Endothelial cell (in vitro differentiated cells): Measurements from ENCODE around the gene SAMM50. TPM values are rescaled to one million over a fixed set of nuclear protein-coding genes. Genes with fewer than 3 reads are reported as not detected.
A peak's percentile ranks its signal among the peaks of the same experiment; 100 is the strongest.

Source experiments
- DNase-seq: peaks from one replicate; pipeline ENCODE4 v3.0.0; 2021; ENCODE audit warnings: low spot score
- H3K27ac Mint-ChIP-seq: one replicate; pipeline ENCODE4 v1.8.0; 2021; ENCODE audit warnings: mixed read lengths, inconsistent platforms; ENCODE audit not compliant: unreplicated experiment
- H3K27me3 Mint-ChIP-seq: one replicate; pipeline ENCODE4 v1.8.0; 2021; ENCODE audit warnings: mild to moderate bottlenecking, moderate library complexity, mixed read lengths, inconsistent platforms; ENCODE audit not compliant: unreplicated experiment
- H3K36me3 Mint-ChIP-seq: one replicate; pipeline ENCODE4 v1.8.0; 2021; ENCODE audit warnings: mild to moderate bottlenecking, low read depth, mixed read lengths, inconsistent platforms; ENCODE audit not compliant: unreplicated experiment
- H3K4me1 Mint-ChIP-seq: one replicate; pipeline ENCODE4 v1.8.0; 2021; ENCODE audit warnings: mild to moderate bottlenecking, mixed read lengths, inconsistent platforms; ENCODE audit not compliant: unreplicated experiment
- H3K4me3 Mint-ChIP-seq: one replicate; pipeline ENCODE4 v1.8.0; 2021; ENCODE audit warnings: mild to moderate bottlenecking, mixed read lengths, inconsistent platforms; ENCODE audit not compliant: unreplicated experiment
- H3K9me3 Mint-ChIP-seq: one replicate; pipeline ENCODE4 v1.8.0; 2021; ENCODE audit warnings: mixed read lengths, inconsistent platforms; ENCODE audit not compliant: unreplicated experiment
- total RNA-seq: library from RNA; stranded (reverse); fragmentation: NEBNext Ultra II Directional; extraction: Animal tissue kit (Norgen Biotek cat#: 25700); gene quantifications from one replicate; pipeline ENCODE4 v1.2.1, GENCODE V29; 2021; ENCODE audit not compliant: unreplicated experiment
- TF ChIP-seq, protein P1 (sequence below): fragments of 200-600 bp; sonication (generic); IDR thresholded peaks from one replicate; pipeline ENCODE4 v1.5.0; 2021; ENCODE audit warnings: antibody characterized with exemption; ENCODE audit not compliant: unreplicated experiment

SAMM50 gene
- total RNA-seq, 1 donor from 2014 or later: 81.6 TPM

- H3K27me3 Mint-ChIP-seq: peaks cover 12% of the 10 kb centered on the region
- TF ChIP-seq, protein P1, sequence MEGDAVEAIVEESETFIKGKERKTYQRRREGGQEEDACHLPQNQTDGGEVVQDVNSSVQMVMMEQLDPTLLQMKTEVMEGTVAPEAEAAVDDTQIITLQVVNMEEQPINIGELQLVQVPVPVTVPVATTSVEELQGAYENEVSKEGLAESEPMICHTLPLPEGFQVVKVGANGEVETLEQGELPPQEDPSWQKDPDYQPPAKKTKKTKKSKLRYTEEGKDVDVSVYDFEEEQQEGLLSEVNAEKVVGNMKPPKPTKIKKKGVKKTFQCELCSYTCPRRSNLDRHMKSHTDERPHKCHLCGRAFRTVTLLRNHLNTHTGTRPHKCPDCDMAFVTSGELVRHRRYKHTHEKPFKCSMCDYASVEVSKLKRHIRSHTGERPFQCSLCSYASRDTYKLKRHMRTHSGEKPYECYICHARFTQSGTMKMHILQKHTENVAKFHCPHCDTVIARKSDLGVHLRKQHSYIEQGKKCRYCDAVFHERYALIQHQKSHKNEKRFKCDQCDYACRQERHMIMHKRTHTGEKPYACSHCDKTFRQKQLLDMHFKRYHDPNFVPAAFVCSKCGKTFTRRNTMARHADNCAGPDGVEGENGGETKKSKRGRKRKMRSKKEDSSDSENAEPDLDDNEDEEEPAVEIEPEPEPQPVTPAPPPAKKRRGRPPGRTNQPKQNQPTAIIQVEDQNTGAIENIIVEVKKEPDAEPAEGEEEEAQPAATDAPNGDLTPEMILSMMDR: no peak
- peaks cover 26% of the 10 kb centered on the region for H3K4me1 Mint-ChIP-seq
- DNase-seq: no peak
- H3K9me3 Mint-ChIP-seq: no peaks in the 10 kb centered on the region
- H3K4me3 Mint-ChIP-seq: peak overlapping the region; percentile 97
- peak overlapping the region; percentile 48 for H3K27ac Mint-ChIP-seq
- H3K36me3 Mint-ChIP-seq: no peaks in the 10 kb centered on the region
Observed at GRCh38 chr22:43953988-43954785, 1.1 kb upstream of the SAMM50 start.

DNA sequence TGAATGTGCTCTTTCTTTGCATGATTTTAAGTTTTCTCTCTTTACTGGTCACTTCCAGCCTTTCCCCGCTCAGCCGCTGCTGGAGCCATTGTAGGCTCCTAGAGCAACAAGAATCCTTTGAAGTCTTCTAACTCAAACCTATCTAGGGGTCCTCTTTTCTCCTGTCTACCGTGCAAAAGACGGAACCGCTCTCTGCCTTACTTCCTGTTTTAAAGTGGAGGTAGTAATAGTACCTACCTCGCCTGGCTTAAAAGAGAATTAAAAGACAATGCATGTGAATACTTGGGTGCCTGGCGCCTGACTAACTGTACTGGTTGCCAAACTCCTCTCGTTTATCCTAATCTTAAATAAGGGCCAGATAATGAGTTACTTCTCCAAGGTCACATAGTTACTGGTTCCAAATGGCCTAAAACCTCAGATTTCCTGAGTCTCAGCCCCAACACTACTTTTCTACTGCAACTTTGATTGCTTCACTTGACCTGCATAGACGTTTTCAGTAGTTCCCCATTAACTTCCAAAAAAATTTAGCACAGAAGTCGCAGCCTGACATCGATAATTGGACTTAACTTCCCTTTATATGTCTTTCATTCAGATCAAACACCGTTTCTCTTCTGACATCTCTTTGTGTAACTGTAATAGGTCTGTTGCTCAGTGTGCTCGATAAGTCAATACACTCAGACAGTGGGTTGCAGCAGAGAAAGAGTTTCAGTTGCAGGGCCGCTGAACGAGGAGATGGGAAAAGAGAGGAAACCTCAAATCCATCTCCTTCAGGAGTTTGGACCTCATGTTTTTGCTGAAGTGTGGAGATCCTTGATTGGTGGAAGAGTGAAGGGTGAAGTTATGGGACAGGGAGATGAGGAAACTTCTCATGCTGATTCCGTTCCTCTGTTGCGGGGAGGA is 891 bp downstream of the SAMM50 start:
- Mint-ChIP-seq H3K4me3 (peak overlapping the region; percentile 97), H3K9me3 (no peaks in the 10 kb centered on the region)

DNA sequence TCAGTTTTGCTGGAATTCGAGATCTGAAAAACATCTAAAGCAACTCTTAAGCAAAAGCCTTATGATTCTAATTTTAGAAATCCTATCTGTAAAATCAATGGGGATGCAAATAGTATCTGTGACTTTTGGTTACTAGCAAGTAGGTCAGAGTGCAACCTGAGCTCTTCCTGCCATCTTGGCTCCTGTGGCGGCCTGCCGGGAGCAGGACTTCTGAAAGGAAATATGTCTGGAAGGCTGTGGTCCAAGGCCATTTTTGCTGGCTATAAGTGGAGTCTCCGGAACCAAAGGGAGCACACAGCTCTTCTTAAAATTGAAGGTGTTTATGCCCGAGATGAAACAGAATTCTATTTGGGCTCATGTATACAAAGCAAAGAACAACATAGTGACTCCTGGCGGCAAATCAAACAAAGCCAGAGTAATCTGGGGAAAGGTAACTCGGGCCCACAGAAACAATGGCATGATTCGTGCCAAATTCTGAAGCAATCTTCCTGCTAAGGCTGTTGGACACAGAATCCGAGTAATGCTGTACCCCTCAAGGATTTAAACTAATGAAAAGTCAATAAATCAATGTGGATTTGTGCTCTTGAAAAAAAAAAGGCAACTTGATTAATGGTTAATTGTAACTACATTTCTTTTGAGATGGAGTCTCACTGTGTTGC is 1.7 kb downstream of the SAMM50 start:
- H3K4me3 Mint-ChIP-seq: peak overlapping the region; percentile 97
- H3K36me3 Mint-ChIP-seq: no peaks in the 10 kb centered on the region
- TF ChIP-seq, protein P1: no peak
- H3K9me3 Mint-ChIP-seq: no peaks in the 10 kb centered on the region
- peaks cover 26% of the 10 kb centered on the region for H3K4me1 Mint-ChIP-seq
- H3K27ac Mint-ChIP-seq: no peak overlapping the region
- peaks cover 12% of the 10 kb centered on the region for H3K27me3 Mint-ChIP-seq
- DNase-seq: no peak

More for the DNA sequence above, 891 bp downstream of the SAMM50 start:
- Mint-ChIP-seq H3K27me3 (peaks cover 12% of the 10 kb centered on the region), H3K27ac (peak overlapping the region; percentile 93), H3K4me1 (peaks cover 26% of the 10 kb centered on the region), H3K36me3 (no peaks in the 10 kb centered on the region)
- no peak for DNase-seq
- TF ChIP-seq, protein P1: no peak

- Mint-ChIP-seq H3K4me3 (peak overlapping the region; percentile 13), H3K9me3 (no peaks in the 10 kb centered on the region), H3K27ac (peak overlapping the region; percentile 42), H3K36me3 (no peaks in the 10 kb centered on the region), H3K4me1 (peaks cover 27% of the 10 kb centered on the region), H3K27me3 (peaks cover 10% of the 10 kb centered on the region)
- TF ChIP-seq, protein P1: no peak
- no peak for DNase-seq
Observed at GRCh38 chr22:43957871-43958270, 2.6 kb downstream of the SAMM50 start.
